Astrocyte of the spinal cord (primary cell): ENCODE data around the gene CR1L.
"Not testable (repeated sequence)": the region's sequence is repeated elsewhere in the genome, so short reads cannot be mapped to it uniquely, and the experiment has no call there.

Source experiments
- DNase-seq: peaks from one replicate; pipeline ENCODE4 v3.0.0; 2011; ENCODE audit warnings: low read depth, low spot score
- H3K4me3 ChIP-seq: 2 replicates; pipeline ENCODE4 v1.5.1; 2011; ENCODE audit warnings: low read depth, mild to moderate bottlenecking, low read length, moderate library complexity
- in situ Hi-C: cut with HindIII; loops from 2 replicates; pipeline ENCODE4 v1.10.0; 2017; ENCODE audit warnings: low sequenced_read_pairs
- TF ChIP-seq, protein P1 (sequence below): IDR thresholded peaks from 2 replicates; pipeline ENCODE4 v1.5.1; 2012; ENCODE audit warnings: low read depth, mild to moderate bottlenecking, low read length, inconsistent platforms

The CR1L gene

DNA sequence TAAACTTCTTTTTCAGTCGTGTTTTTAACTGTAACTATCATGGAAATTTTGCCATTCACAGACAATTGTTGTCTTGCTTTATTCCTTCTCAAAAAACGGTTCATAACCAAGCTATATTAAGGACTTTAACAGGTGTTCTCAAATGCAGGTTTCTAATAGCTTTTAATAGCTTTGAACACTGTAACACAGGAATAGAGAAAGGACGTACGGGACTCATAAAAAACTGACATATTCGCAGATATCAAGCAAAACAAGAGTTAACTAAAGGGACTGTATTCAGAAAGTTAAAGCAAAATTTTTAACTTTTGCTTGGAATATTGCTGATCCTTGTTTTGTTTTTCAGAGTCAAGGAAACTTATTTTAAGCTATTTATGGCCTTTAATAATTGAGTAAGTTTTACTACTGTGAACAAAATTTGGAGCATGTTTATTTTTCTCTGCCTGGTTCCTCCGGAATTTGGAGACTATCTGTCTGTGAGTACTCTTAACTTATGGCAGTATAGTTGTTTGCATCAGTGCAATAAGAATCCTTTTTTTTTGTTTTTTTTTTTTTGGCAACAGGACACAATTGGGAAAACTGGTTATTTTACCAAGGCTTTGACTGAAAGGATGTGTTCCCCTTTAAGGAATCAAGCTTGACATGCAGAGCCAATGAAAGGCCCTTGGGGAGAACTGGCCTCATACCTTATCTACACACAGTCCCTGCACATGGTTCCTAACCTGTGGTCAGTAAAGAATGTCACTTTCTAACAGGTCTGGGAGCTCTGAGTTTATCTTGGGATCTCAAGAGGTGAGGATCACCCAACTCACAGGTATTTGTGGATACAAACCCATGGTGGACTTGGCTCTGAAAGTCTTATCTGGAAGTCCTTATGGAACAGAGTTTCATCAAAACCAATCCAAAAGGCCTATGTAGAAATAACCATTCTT is 101.2 kb downstream of the CR1L start:
- no peak overlapping the region for H3K4me3 ChIP-seq
- in situ Hi-C loops: no loop called here
- DNase-seq: no peak
- TF ChIP-seq, protein P1, sequence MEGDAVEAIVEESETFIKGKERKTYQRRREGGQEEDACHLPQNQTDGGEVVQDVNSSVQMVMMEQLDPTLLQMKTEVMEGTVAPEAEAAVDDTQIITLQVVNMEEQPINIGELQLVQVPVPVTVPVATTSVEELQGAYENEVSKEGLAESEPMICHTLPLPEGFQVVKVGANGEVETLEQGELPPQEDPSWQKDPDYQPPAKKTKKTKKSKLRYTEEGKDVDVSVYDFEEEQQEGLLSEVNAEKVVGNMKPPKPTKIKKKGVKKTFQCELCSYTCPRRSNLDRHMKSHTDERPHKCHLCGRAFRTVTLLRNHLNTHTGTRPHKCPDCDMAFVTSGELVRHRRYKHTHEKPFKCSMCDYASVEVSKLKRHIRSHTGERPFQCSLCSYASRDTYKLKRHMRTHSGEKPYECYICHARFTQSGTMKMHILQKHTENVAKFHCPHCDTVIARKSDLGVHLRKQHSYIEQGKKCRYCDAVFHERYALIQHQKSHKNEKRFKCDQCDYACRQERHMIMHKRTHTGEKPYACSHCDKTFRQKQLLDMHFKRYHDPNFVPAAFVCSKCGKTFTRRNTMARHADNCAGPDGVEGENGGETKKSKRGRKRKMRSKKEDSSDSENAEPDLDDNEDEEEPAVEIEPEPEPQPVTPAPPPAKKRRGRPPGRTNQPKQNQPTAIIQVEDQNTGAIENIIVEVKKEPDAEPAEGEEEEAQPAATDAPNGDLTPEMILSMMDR: no peak

GRCh38 chr1:207747627-207748492 is 102.9 kb downstream of the CR1L start:
- TF ChIP-seq, protein P1: no peak
- no peak overlapping the region for H3K4me3 ChIP-seq
- in situ Hi-C loops: no loop called here
- DNase-seq: no peak

- TF ChIP-seq, protein P1: no peak
- in situ Hi-C loops: no loop called here
- no peak for DNase-seq
- H3K4me3 ChIP-seq: no peak overlapping the region
Observed at GRCh38 chr1:207748737-207749528, 104.0 kb downstream of the CR1L start.

- in situ Hi-C loops: no loop called here
- no peak for DNase-seq
- H3K4me3 ChIP-seq: peak overlapping the region; percentile 93
- TF ChIP-seq, protein P1: no peak
Observed at GRCh38 chr1:207750631-207751305, 105.8 kb downstream of the CR1L start.

GRCh38 chr1:207751463-207751789 is 106.5 kb downstream of the CR1L start:
- DNase-seq, in situ Hi-C loops: not testable (repeated sequence)
- peak overlapping the region; percentile 93 for H3K4me3 ChIP-seq

GRCh38 chr1:207751790-207752455 is 107.0 kb downstream of the CR1L start, which contains the start of gene CD46:
Gene CD46 (plus strand): TSS chr1:207752054. CDS start chr1:207752213, 159 bp downstream.
- DNase-seq: peak; percentile 93
- TF ChIP-seq, protein P1: no peak
- peak within 1 kb of the TSS; percentile 93 for H3K4me3 ChIP-seq
- in situ Hi-C loops: no loop called here
